HepG2 (cell line): Measurements from ENCODE around the gene VPS18. TPM values are rescaled to one million over a fixed set of nuclear protein-coding genes. Genes with fewer than 3 reads are reported as not detected.

Experiments used
- BCL6 ChIP-seq: IDR thresholded peaks from 2 replicates; pipeline ENCODE4 v1.6.1; 2016; ENCODE audit warnings: missing genetic modification reagents, missing compliant biosample characterization
- CTCF ChIP-seq: sonication (generic); formaldehyde crosslinking; IDR thresholded peaks from 2 replicates; pipeline ENCODE4 v1.5.0; 2020; ENCODE audit warnings: mild to moderate bottlenecking, missing genetic modification reagents, moderate library complexity
- GMEB2 ChIP-seq: IDR thresholded peaks from 2 replicates; pipeline ENCODE4 v1.6.1; 2016; ENCODE audit warnings: missing biosample characterization, missing genetic modification reagents, low read depth
- HNRNPLL ChIP-seq: fragments of 200-400 bp; formaldehyde crosslinking; IDR thresholded peaks from 2 replicates; pipeline ENCODE4 v1.6.1; 2017; ENCODE audit warnings: mild to moderate bottlenecking, low read depth, low read length; ENCODE audit not compliant: poor library complexity, severe bottlenecking
- HOMEZ ChIP-seq: IDR thresholded peaks from 2 replicates; pipeline ENCODE4 v1.6.1; 2016; ENCODE audit warnings: low read depth
- ISX ChIP-seq: sonication (generic); formaldehyde crosslinking; conservative IDR thresholded peaks from 2 replicates; pipeline ENCODE4 v1.5.0; 2020; ENCODE audit warnings: missing genetic modification reagents
- JUNB ChIP-seq: sonication (generic); formaldehyde crosslinking; IDR thresholded peaks from 2 replicates; pipeline ENCODE4 v1.8.0; 2022; ENCODE audit warnings: missing genetic modification reagents, mild to moderate bottlenecking, borderline replicate concordance
- PAXIP1 ChIP-seq: sonication (generic); formaldehyde crosslinking; conservative IDR thresholded peaks from 2 replicates; pipeline ENCODE4 v1.4.0; 2020; ENCODE audit warnings: mild to moderate bottlenecking, missing genetic modification reagents, moderate library complexity
- POLR2G ChIP-seq: fragments of 200-400 bp; formaldehyde crosslinking; IDR thresholded peaks from 2 replicates; pipeline ENCODE4 v1.6.1; 2018; ENCODE audit warnings: mild to moderate bottlenecking, low read depth, low read length, moderate library complexity
- REPIN1 ChIP-seq: sonication (generic); formaldehyde crosslinking; IDR thresholded peaks from 2 replicates; pipeline ENCODE4 v1.8.0; 2022; ENCODE audit warnings: missing genetic modification reagents, low read depth, mild to moderate bottlenecking, borderline replicate concordance
- SALL1 ChIP-seq: sonication (generic); formaldehyde crosslinking; IDR thresholded peaks from 2 replicates; pipeline ENCODE4 v1.8.0; 2022; ENCODE audit warnings: mild to moderate bottlenecking, missing genetic modification reagents
- SMAD3 ChIP-seq: sonication (generic); formaldehyde crosslinking; IDR thresholded peaks from 2 replicates; pipeline ENCODE4 v1.4.0; 2020; ENCODE audit warnings: missing genetic modification reagents
- TCF12 ChIP-seq, 2 experiments: fragments of 450-650 bp in 1 of 2; sonication (generic) in 1 of 2; formaldehyde crosslinking in 1 of 2; IDR thresholded peaks; 2 replicates each; pipeline versions ENCODE4 v1.6.1 to v1.8.0; 2017 to 2022; ENCODE audit warnings: antibody characterized with exemption in 1 of 2, mild to moderate bottlenecking in 1 of 2, missing genetic modification reagents in 1 of 2, moderate library complexity in 1 of 2
- UBTF ChIP-seq: sonication (generic); formaldehyde crosslinking; IDR thresholded peaks from 2 replicates; pipeline ENCODE4 v1.4.0; 2020; ENCODE audit warnings: mild to moderate bottlenecking, missing genetic modification reagents
- ZNF256 ChIP-seq: sonication (generic); formaldehyde crosslinking; conservative IDR thresholded peaks from 2 replicates; pipeline ENCODE4 v1.4.0; 2020; ENCODE audit warnings: missing genetic modification reagents
- ZNF451 ChIP-seq: sonication (generic); formaldehyde crosslinking; IDR thresholded peaks from 2 replicates; pipeline ENCODE4 v1.5.0; 2020; ENCODE audit warnings: mild to moderate bottlenecking, missing genetic modification reagents
- ZNF772 ChIP-seq: sonication (generic); formaldehyde crosslinking; IDR thresholded peaks from 2 replicates; pipeline ENCODE4 v1.5.0; 2020; ENCODE audit warnings: mild to moderate bottlenecking, missing genetic modification reagents
- polyA plus RNA-seq, 8 experiments: library from polyadenylated mRNA; depleted of rRNA in 3 of 8; stranded (reverse) in 7 of 8; unstranded in 1 of 8; fragments of >200 nt; fragmentation: Illumina TruSeq in 4 of 8; extraction: Trizol in 4 of 8; gene quantifications; 2 replicates each; pipeline versions ENCODE4 v1.2.1 to v1.2.3, GENCODE V29; 2011 to 2016; ENCODE audit warnings: low read depth in 4 of 8, missing spikeins in 1 of 8, mixed read lengths in 1 of 8; ENCODE audit not compliant: insufficient read depth in 1 of 8
- total RNA-seq, 5 experiments: library from RNA; depleted of rRNA; stranded (reverse); fragments of >200 nt; fragmentation: Illumina TruSeq; extraction: Trizol; gene quantifications; 2 replicates each; pipeline ENCODE4 v1.2.3, GENCODE V29; 2016; ENCODE audit warnings: low read depth in 1 of 5

VPS18 gene
- total and polyA plus RNA-seq, 2 of the 13 experiments (the other 11 are each of a cell fraction or from before 2014, with no cell fraction given) = 5.8 to 17.0 TPM

GRCh38 chr15:40929660-40930429, 35.6 kb downstream of the VPS18 start (continued):
- TF ChIP-seq POLR2G (no peak), GMEB2 (CRISPR knock-in tag) (no peak), JUNB (no peak), REPIN1 (CRISPR knock-in tag) (no peak), BCL6 (CRISPR knock-in tag) (peak; percentile 63; the same call in 1 of the 2 replicates), ZNF772 (no peak), SMAD3 (CRISPR knock-in tag) (no peak), CTCF (CRISPR knock-in tag) (peak; percentile 36), ZNF451 (CRISPR knock-in tag) (0 out of 2 replicates have a peak, but pooled peaks have one; percentile 44), ZNF256 (no peak), ISX (CRISPR knock-in tag) (no peak), PAXIP1 (CRISPR knock-in tag) (no peak), SALL1 (CRISPR knock-in tag) (0 out of 2 replicates have a peak, but pooled peaks have one; percentile 7), HOMEZ (no peak), TCF12 (IDR thresholded peaks at IDR 0.05) (no peak), TCF12 (CRISPR knock-in tag; IDR thresholded peaks at IDR 0.05) (0 out of 2 replicates have a peak, but pooled peaks have one; percentile 32), UBTF (peak; percentile 90), HNRNPLL (peak; percentile 41)
